Stimulated activated CD4-positive, alpha-beta T cell treated with anti-CD3 and anti-CD28 coated beads, Interleukin-4, amount 100 ng/mL, for 1 hour (primary cell): Measurements from ENCODE around the gene FKBP15.
"Not testable (repeated sequence)": the region's sequence is repeated elsewhere in the genome, so short reads cannot be mapped to it uniquely, and the experiment has no call there.

ENCODE experiments used
- DNase-seq: peaks from one replicate; pipeline ENCODE4 v3.0.0-alpha.2; 2020

FKBP15 gene

GRCh38 chr9:113181165-113181564 lies 39.9 kb downstream of the FKBP15 start:
- DNase-seq: no peak

- no peak for DNase-seq
Observed at GRCh38 chr9:113179839-113180238, 41.2 kb downstream of the FKBP15 start.

DNA sequence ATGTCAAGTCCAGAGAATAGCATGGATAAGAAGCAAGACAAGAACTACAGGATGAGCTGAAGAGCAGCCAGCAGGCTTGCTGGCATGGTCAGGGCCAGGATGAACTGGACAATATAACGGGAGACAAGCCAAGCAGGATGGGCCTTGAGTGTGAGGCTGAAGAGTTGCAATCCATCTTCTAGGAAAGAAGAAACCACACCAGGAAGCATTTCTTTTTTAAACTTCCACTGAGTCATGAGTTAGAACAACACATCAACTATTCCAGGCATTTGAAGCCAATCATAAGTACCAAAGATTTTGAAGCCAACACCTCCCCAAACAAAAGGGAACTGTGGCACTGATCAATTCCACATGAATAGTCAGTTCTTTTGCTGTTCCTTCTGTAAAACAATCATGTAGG lies 43.0 kb downstream of the FKBP15 start:
- no peak for DNase-seq

- DNase-seq: no peak
Observed at GRCh38 chr9:113177251-113177650, 43.8 kb downstream of the FKBP15 start.

GRCh38 chr9:113176803-113177202 lies 44.3 kb downstream of the FKBP15 start:
- DNase-seq: no peak

DNA sequence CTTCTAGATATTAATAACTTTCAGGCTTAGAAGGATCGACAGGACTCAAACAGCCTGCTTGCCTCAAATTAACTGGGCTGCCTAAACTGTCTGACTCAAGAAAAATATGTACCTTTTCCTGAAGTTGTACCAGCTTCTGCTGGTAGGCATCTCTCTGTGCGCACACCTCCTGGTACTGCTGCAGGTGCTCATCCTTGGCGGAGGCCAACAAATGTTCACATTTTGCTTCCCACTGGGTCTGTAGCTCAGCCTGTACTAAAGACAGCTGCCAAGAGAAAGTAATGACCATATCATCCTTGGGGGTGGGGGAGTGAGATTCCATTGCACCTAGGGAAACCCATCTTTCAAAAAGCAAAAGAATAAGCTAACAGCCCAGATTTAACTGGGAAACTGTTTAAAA lies 47.7 kb downstream of the FKBP15 start:
- no peak for DNase-seq

GRCh38 chr9:113168809-113169208 lies 52.3 kb downstream of the FKBP15 start:
- DNase-seq: no peak

DNA sequence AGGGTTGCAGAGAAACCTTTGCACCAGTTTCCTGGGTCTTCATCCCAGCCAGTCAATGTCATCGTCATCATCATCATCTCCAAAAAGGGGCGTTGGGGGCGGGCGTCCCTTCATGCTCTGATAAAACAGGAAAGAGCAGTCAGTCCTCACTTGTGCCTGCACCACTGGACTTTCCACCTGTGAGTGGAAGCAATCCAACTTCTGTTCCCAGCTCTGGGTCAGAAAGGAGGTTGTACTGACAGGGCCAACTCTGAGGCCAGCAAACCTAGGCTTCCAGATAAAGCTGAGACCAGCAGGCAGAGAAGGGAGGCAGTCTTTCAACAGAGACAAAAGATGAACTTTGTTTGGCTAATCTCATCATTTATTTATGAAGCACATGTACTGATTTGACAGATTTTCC lies 55.0 kb downstream of the FKBP15 start:
- no peak for DNase-seq

DNA sequence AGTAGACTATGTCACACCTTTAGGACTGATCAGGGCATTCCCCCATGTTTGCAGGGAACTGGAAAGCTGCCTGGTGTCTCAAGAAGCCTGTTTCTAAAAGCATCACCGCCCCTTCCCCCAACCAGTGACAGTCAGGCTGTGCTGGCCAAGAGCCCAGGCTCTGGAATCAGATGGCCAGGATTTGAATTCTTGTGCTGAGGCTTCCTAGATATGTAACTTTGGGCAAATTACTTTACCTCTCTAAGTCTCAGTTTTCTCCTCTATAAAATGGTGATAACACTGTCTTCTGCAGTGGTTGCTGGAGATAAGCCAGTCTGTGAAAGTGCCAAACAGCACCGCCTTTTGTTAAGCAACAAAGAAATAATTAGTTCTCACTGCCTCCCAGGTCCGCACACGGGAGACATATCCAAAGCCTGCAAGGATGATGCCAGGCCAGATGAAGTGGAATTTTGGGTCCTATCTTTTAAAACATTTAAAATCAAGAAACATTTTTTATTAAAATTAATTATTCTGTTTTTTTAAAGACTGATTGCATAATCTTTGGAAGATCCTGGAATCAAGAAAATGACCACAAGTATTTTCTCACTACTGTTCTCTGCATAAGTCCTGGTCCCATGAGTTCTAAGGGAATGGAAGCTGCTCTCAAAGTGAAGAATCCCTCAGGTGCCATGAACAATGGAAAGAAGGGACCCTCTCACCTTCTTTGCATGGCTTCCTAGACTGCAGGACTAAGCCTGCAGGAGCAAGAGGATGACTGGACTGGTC lies 56.4 kb downstream of the FKBP15 start:
- DNase-seq: no peak

- DNase-seq: no peak
Observed at GRCh38 chr9:113163001-113163400, 58.1 kb downstream of the FKBP15 start.

DNA sequence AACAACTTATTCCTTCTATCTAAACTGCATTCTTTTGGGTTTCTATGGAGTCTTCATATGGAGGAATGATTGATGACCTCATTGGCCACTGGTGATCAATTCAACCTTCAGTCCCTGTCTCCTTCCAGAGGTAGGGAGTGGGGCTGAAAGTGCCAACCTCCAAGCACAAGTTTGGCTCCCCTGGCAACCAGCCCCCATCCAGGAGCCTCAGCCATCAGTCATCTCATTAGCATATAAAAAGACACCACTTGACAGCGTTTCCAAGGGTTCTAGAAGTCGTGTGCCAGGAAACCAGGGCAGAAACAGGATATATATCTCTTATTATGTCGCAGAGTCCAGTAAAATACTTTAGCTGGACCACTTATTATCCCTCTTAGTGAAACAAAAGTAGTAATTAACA lies 60.5 kb downstream of the FKBP15 start:
- no peak for DNase-seq

DNA sequence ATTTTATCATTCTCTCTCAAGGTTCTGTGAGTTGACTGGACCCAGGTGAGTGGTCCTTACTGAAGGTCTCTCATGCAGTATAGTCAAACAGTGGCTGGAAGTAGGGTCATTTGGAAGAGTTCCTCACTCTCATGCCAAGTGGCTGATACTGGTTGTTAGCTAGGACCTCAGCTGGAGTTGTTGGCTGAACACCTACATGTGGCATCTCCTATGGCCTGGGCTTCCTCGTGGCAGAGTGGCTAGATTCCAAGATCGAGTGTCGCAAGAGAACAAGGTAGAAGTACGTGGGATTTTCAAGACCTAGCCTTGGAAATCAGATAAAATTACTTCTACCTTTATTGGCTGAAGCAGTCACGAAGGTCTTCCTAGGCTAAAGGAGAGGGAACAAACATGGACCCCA lies 62.6 kb downstream of the FKBP15 start:
- DNase-seq: no peak

DNA sequence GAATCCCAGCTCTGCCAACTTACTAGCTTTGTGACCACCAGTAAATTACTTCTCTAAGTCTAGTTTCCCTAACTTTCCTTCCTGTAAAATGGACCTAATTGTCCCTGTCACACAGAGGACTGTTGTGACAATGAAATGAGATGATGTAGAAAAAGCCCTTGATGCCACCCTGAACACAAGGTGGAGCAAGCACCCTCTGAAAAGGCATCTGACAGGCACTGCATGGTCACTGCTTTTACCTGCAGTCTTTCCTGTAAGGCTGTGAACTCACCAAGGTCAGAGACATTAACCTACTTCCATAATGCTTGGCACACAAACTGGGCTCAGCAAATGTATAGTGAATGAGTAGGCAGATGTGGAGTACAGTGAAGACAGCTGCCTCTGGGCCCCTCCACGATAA lies 64.2 kb downstream of the FKBP15 start:
- DNase-seq: no peak

GRCh38 chr9:113155911-113156588 lies 65.0 kb downstream of the FKBP15 start:
- peak; percentile 12 for DNase-seq

DNA sequence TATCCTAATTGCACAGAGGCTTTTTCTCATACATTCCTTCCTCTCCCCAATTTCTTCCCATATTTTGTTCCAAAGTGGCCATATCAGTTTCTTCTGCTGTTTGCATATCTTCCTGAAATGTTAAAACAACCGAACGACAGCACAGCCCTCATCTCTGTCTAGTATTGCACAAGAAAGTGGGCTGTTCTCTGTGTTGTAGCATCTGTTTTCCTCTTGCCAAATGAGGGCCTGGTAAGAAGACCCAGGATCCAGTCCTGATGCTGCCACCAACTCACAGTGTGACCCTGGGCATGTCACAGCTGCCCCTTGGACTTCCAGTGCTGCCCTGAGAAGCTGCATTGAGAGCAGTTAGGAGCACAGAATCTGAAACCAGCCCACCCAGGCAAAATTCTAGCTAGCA lies 66.1 kb downstream of the FKBP15 start:
- no peak for DNase-seq

DNA sequence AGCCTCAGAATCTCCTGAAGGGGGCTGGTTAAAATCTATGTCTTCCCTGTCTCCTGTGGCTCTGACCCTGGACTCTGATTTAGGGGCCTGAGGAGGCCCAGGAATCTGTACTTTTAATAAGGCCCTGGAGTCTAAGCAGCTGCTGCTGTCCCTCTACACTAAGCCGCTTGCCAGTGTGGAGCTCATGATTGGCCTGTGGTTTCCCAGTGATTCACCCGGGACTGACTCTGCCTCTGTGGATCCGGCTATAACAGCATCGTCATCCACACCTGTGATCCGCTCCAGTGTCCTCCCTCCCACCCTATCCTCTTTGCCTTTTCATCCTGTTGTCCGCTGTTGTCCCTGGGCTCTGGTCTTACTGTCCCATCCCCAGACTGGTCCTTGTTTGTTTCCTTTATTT lies 66.6 kb downstream of the FKBP15 start:
- DNase-seq: no peak

- DNase-seq: no peak
Observed at GRCh38 chr9:113153599-113153998, 67.5 kb downstream of the FKBP15 start.

DNA sequence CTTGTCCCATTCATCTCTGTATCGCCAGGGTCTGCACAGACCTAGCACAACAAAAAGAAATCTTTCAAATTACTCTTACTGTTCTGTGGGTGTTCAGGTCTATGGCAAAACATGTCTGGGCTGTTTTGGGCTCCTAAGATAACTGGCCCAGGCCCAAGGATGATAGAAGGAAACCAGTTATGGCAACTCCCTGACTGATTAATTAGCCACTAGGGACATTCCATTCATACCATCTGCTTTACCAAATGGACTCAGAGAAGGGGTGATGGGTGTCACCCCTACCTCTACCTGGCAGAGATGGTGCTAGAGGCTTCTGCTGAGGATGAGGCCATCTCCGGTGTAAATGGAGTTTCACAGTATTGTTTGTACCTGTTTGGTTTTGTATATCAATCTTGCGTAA lies 68.4 kb downstream of the FKBP15 start:
- DNase-seq: no peak

GRCh38 chr9:113151696-113152630 lies 69.1 kb downstream of the FKBP15 start:
- DNase-seq: no peak

DNA sequence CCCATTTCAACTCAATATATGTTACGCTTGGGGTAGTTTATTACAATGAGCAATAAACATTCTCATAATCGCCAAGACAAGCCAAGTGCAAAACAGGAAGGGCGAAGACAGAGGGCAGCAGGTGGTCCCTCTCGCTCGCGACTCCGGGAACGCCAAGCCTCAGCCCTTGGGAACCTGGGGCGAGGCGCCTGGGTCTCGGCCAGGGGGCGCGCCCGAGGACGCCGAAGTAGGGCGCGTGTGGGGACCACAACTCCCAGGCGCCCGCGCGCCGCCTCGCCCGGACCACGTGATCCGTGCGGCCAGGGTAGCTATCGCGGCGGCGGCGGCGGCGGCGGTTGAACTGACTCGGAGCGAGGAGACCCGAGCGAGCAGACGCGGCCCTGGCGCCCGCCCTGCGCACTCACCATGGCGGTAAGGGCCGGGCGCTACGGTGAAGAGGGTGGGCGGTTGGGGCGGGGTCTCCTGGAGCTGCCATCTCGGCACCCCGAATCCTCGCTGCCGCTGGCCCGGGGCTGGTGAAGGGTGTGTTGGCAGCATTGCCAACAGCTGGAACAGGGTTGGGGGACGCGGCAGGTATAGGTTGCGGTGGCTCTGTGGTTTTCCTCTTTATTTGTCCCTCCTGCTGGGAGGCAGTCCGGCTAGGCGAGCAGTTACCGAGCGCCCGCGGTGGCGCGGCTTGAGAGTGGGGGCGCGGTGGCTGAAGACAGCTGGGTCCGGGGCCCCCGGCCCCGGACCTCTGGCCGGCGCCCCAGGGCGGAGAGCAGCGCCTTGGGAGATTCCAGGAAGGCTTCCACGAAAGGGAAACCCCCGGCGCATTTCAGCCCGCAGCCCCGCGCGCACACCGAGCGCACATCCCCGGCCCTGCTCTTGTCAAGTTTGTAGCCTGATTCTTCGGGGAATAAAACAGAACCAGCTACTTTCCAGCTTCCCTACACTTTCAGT lies 70.1 kb downstream of the FKBP15 start, which contains the start of gene SLC31A2:
Gene SLC31A2 (plus strand): TSS at position 338 of the 942 bp plus-strand sequence. CDS start 68 bp downstream, at position 406.
- peak; percentile 91 for DNase-seq

DNA sequence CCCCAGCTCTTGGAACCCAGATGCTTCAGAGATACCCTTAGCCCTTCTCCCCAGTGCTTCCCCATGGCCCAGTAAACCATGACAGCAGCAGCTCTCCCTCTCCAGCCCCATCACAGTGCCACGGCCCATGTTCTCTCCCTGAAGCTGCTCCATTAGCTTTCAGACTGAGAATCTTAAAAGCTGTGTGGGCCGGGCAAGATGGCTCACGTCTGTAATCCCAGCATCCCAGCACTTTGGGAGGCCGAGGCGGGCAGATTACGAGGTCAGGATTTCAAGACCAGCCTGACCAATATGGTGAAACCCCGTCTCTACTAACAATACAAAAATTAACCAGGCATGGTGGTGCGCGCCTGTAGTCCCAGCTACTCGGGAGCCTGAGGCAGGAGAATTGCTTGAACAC lies 71.5 kb downstream of the FKBP15 start:
- DNase-seq: not testable (repeated sequence)
